Measurements from ENCODE around the gene RBM22. TPM values are rescaled to one million over a fixed set of nuclear protein-coding genes. Genes with fewer than 3 reads are reported as not detected.

RBM22 gene
- total and polyA plus RNA-seq, 2 of the 8 experiments (the other 6 are each of a cell fraction or from before 2014, with no cell fraction given): 20.8 to 33.9 TPM

DNA sequence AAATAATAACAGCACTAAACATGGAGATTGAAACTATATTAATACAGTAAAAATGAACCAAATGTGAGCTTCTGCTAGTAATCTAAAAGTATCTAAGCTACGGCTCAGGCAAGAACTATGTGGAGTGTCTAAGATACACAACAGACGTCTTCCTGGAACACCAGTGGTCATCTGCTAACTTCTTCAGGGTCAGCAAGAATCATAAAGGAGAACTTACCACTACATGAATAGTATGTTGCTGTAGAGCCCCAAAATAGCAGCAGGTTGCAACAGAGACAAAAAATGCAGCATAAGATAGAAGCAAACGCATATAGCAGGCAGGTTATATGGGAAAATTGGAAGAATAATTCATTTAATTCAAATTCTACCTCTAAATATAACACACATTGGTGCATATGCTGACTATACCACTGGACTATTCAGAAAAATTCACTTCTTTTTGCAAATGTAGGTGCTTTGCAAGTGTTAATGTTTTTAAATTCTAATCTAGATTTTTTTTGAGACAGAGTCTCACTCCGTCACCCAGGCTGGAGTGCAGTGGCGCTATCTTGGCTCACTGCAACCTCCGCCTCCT is 30.9 kb upstream of the RBM22 start (continued):
- TF ChIP-seq, protein P1, sequence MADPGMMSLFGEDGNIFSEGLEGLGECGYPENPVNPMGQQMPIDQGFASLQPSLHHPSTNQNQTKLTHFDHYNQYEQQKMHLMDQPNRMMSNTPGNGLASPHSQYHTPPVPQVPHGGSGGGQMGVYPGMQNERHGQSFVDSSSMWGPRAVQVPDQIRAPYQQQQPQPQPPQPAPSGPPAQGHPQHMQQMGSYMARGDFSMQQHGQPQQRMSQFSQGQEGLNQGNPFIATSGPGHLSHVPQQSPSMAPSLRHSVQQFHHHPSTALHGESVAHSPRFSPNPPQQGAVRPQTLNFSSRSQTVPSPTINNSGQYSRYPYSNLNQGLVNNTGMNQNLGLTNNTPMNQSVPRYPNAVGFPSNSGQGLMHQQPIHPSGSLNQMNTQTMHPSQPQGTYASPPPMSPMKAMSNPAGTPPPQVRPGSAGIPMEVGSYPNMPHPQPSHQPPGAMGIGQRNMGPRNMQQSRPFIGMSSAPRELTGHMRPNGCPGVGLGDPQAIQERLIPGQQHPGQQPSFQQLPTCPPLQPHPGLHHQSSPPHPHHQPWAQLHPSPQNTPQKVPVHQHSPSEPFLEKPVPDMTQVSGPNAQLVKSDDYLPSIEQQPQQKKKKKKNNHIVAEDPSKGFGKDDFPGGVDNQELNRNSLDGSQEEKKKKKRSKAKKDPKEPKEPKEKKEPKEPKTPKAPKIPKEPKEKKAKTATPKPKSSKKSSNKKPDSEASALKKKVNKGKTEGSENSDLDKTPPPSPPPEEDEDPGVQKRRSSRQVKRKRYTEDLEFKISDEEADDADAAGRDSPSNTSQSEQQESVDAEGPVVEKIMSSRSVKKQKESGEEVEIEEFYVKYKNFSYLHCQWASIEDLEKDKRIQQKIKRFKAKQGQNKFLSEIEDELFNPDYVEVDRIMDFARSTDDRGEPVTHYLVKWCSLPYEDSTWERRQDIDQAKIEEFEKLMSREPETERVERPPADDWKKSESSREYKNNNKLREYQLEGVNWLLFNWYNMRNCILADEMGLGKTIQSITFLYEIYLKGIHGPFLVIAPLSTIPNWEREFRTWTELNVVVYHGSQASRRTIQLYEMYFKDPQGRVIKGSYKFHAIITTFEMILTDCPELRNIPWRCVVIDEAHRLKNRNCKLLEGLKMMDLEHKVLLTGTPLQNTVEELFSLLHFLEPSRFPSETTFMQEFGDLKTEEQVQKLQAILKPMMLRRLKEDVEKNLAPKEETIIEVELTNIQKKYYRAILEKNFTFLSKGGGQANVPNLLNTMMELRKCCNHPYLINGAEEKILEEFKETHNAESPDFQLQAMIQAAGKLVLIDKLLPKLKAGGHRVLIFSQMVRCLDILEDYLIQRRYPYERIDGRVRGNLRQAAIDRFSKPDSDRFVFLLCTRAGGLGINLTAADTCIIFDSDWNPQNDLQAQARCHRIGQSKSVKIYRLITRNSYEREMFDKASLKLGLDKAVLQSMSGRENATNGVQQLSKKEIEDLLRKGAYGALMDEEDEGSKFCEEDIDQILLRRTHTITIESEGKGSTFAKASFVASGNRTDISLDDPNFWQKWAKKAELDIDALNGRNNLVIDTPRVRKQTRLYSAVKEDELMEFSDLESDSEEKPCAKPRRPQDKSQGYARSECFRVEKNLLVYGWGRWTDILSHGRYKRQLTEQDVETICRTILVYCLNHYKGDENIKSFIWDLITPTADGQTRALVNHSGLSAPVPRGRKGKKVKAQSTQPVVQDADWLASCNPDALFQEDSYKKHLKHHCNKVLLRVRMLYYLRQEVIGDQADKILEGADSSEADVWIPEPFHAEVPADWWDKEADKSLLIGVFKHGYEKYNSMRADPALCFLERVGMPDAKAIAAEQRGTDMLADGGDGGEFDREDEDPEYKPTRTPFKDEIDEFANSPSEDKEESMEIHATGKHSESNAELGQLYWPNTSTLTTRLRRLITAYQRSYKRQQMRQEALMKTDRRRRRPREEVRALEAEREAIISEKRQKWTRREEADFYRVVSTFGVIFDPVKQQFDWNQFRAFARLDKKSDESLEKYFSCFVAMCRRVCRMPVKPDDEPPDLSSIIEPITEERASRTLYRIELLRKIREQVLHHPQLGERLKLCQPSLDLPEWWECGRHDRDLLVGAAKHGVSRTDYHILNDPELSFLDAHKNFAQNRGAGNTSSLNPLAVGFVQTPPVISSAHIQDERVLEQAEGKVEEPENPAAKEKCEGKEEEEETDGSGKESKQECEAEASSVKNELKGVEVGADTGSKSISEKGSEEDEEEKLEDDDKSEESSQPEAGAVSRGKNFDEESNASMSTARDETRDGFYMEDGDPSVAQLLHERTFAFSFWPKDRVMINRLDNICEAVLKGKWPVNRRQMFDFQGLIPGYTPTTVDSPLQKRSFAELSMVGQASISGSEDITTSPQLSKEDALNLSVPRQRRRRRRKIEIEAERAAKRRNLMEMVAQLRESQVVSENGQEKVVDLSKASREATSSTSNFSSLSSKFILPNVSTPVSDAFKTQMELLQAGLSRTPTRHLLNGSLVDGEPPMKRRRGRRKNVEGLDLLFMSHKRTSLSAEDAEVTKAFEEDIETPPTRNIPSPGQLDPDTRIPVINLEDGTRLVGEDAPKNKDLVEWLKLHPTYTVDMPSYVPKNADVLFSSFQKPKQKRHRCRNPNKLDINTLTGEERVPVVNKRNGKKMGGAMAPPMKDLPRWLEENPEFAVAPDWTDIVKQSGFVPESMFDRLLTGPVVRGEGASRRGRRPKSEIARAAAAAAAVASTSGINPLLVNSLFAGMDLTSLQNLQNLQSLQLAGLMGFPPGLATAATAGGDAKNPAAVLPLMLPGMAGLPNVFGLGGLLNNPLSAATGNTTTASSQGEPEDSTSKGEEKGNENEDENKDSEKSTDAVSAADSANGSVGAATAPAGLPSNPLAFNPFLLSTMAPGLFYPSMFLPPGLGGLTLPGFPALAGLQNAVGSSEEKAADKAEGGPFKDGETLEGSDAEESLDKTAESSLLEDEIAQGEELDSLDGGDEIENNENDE (IDR thresholded peaks at IDR 0.05; ENCODE audit: insufficient replicate concordance, low read length): no peak

All from H1 (cell line).